HG03571 (cell line): ENCODE measurements around the gene FRK.
"Not testable (repeated sequence)": the region's sequence is repeated elsewhere in the genome, so short reads cannot be mapped to it uniquely, and the experiment has no call there.

Experiments used
- ATAC-seq: cut with Tn5 transposase; IDR thresholded peaks from one replicate; pipeline ENCODE4 v1.9.1; 2021; ENCODE audit not compliant: unreplicated experiment

Gene FRK

GRCh38 chr6:115947966-115948541 lies 112.6 kb downstream of the FRK start:
- no peak for ATAC-seq

GRCh38 chr6:115945812-115946211 lies 114.9 kb downstream of the FRK start:
- no peak for ATAC-seq

GRCh38 chr6:115945306-115945705 lies 115.4 kb downstream of the FRK start:
- ATAC-seq, result no peak

- not testable (repeated sequence) for ATAC-seq
Observed at GRCh38 chr6:115944829-115945228, 115.9 kb downstream of the FRK start.

- not testable (repeated sequence) for ATAC-seq
Observed at GRCh38 chr6:115937502-115937901, 123.2 kb downstream of the FRK start.

GRCh38 chr6:115935361-115935760 lies 125.3 kb downstream of the FRK start:
- ATAC-seq, result no peak

GRCh38 chr6:115934829-115935228 lies 125.9 kb downstream of the FRK start:
- ATAC-seq, result no peak

GRCh38 chr6:115934145-115934544 lies 126.5 kb downstream of the FRK start:
- no peak for ATAC-seq

GRCh38 chr6:115932481-115932880 lies 128.2 kb downstream of the FRK start:
- ATAC-seq, result no peak

- ATAC-seq, result not testable (repeated sequence)
Observed at GRCh38 chr6:115928000-115928399, 132.7 kb downstream of the FRK start.

- no peak for ATAC-seq
Observed at GRCh38 chr6:115922971-115923370, 137.7 kb downstream of the FRK start.

- ATAC-seq, result no peak
Observed at GRCh38 chr6:115914098-115914497, 146.6 kb downstream of the FRK start.

- ATAC-seq, result no peak
Observed at GRCh38 chr6:115909923-115910546, 150.7 kb downstream of the FRK start.

GRCh38 chr6:115908906-115909559 lies 151.7 kb downstream of the FRK start:
- ATAC-seq, result no peak

GRCh38 chr6:115905471-115905870 lies 155.2 kb downstream of the FRK start:
- ATAC-seq, result no peak

GRCh38 chr6:115902436-115902835 lies 158.3 kb downstream of the FRK start:
- no peak for ATAC-seq

GRCh38 chr6:115901896-115902295 lies 158.8 kb downstream of the FRK start:
- ATAC-seq, result no peak

- ATAC-seq, result no peak
Observed at GRCh38 chr6:115899730-115900282, 160.9 kb downstream of the FRK start.

- ATAC-seq, result no peak
Observed at GRCh38 chr6:115898246-115898645, 162.4 kb downstream of the FRK start.

- ATAC-seq, result no peak
Observed at GRCh38 chr6:115896538-115897129, 164.1 kb downstream of the FRK start.

- ATAC-seq, result no peak
Observed at GRCh38 chr6:115894426-115894992, 166.2 kb downstream of the FRK start.
